Measurements from ENCODE around the gene STAP2. TPM values are rescaled to one million over a fixed set of nuclear protein-coding genes. Genes with fewer than 3 reads are reported as not detected.

Gene STAP2
- total and polyA plus RNA-seq, 12 donors = 0.56 to 9.1 (median 2.1) TPM

- Histone ChIP-seq H3K9me3 (peaks cover 0 to 17% (median 0%) of the 10 kb centered on the region in 11 donors), H3K27ac (no peak overlapping the region), H3K4me1 (no peaks in the 10 kb centered on the region), H3K36me3 (no peaks in the 10 kb centered on the region), H3K27me3 (peaks cover 0 to 21% (median 0%) of the 10 kb centered on the region in 7 donors), H3K4me3 (no peak overlapping the region)
- ATAC-seq = no peak
- 95 to 98% methylated on average over 2 of the region's 2 CpGs for WGBS, 2 donors
- intact Hi-C loops (cut with DNase I) = loop anchor here in 1 of 10 donors (10.0 kb wide), 1 partner anchor 46 kb away; the partner anchor contains the start of gene SHD
- no peak for DNase-seq
- TF ChIP-seq CTCF (IDR thresholded peaks at IDR 0.05) = no peak
Observed at GRCh38 chr19:4320419-4320818, 18.2 kb downstream of the STAP2 start.

- Histone ChIP-seq H3K4me3 (no peak overlapping the region), H3K9me3 (peaks cover 0 to 17% (median 0%) of the 10 kb centered on the region in 11 donors), H3K36me3 (no peaks in the 10 kb centered on the region), H3K27ac (no peak overlapping the region), H3K4me1 (peaks cover 0 to 8% (median 0%) of the 10 kb centered on the region in 9 donors), H3K27me3 (peaks cover 0 to 21% (median 0%) of the 10 kb centered on the region in 7 donors)
- intact Hi-C loops (cut with DNase I) = no loop called here
- 93 to 95% methylated on average over 2 of the region's 2 CpGs for WGBS, 2 donors
- no peak for TF ChIP-seq CTCF (IDR thresholded peaks at IDR 0.05)
- ATAC-seq (no peak), DNase-seq (no peak)
Observed at GRCh38 chr19:4319067-4319718, 19.4 kb downstream of the STAP2 start.

GRCh38 chr19:4318460-4318859, 20.2 kb downstream of the STAP2 start:
- TF ChIP-seq CTCF (IDR thresholded peaks at IDR 0.05) = no peak
- intact Hi-C loops (cut with DNase I) = no loop called here
- Histone ChIP-seq H3K9me3 (peaks cover 0 to 17% (median 0%) of the 10 kb centered on the region in 11 donors), H3K4me3 (no peak overlapping the region), H3K4me1 (peaks cover 0 to 13% (median 0%) of the 10 kb centered on the region in 9 donors), H3K36me3 (no peaks in the 10 kb centered on the region), H3K27ac (no peak overlapping the region), H3K27me3 (peaks cover 0 to 21% (median 0%) of the 10 kb centered on the region in 7 donors)
- DNase-seq (no peak), ATAC-seq (no peak)
- whole genome bisulfite sequencing, 2 donors = 92 to 95% methylated on average over 7 of the region's 7 CpGs

- peaks cover 0 to 21% (median 0%) of the 10 kb centered on the region in 7 donors for H3K27me3 ChIP-seq
- H3K4me1 ChIP-seq = peaks cover 0 to 13% (median 0%) of the 10 kb centered on the region in 9 donors
- 86 to 89% methylated on average over 9 of the region's 9 CpGs for WGBS, 2 donors
- no peak for DNase-seq
- H3K4me3 ChIP-seq = no peak overlapping the region
- H3K36me3 ChIP-seq = no peaks in the 10 kb centered on the region
- no peak for TF ChIP-seq CTCF (IDR thresholded peaks at IDR 0.05)
- no peak for ATAC-seq
- no peak overlapping the region for H3K27ac ChIP-seq
- intact Hi-C loops (cut with DNase I) = no loop called here
- peaks cover 0 to 17% (median 0%) of the 10 kb centered on the region in 11 donors for H3K9me3 ChIP-seq
Observed at GRCh38 chr19:4316956-4317355, 21.7 kb downstream of the STAP2 start.

Measured in heart right ventricle (tissue), 16 donors.